HG02678 (cell line): Measurements from ENCODE around the gene SULT1A3.
A peak's percentile ranks its signal among the peaks of the same experiment; 100 is the strongest.
"Not testable (repeated sequence)": the region's sequence is repeated elsewhere in the genome, so short reads cannot be mapped to it uniquely, and the experiment has no call there.

Source experiments
- ATAC-seq: cut with Tn5 transposase; IDR thresholded peaks from one replicate; pipeline ENCODE4 v1.9.1; 2021; ENCODE audit warnings: mild to moderate bottlenecking, moderate library complexity; ENCODE audit not compliant: unreplicated experiment

The SULT1A3 gene

GRCh38 chr16:30199049-30199448, at the start of gene SULT1A3:
TSS of gene SULT1A3 (plus strand) at chr16:30199255. CDS start at chr16:30200729, 1,474 bp downstream.
- not testable (repeated sequence) for ATAC-seq

- ATAC-seq = no peak
Observed at GRCh38 chr16:30151091-30151490, 48.0 kb upstream of the SULT1A3 start.

- no peak for ATAC-seq
Observed at GRCh38 chr16:30152517-30152916, 46.5 kb upstream of the SULT1A3 start.

GRCh38 chr16:30155188-30155587, 43.9 kb upstream of the SULT1A3 start:
- no peak for ATAC-seq

- ATAC-seq = no peak
Observed at GRCh38 chr16:30157214-30157613, 41.8 kb upstream of the SULT1A3 start.

GRCh38 chr16:30163538-30163937, 35.5 kb upstream of the SULT1A3 start:
- ATAC-seq = no peak

GRCh38 chr16:30166202-30166902, 32.7 kb upstream of the SULT1A3 start:
- ATAC-seq = no peak

GRCh38 chr16:30168746-30169145, 30.3 kb upstream of the SULT1A3 start:
- not testable (repeated sequence) for ATAC-seq

GRCh38 chr16:30169416-30169815, 29.6 kb upstream of the SULT1A3 start:
- ATAC-seq = not testable (repeated sequence)

GRCh38 chr16:30170145-30170544, 28.9 kb upstream of the SULT1A3 start:
- ATAC-seq = not testable (repeated sequence)

- ATAC-seq = no peak
Observed at GRCh38 chr16:30173054-30173453, 26.0 kb upstream of the SULT1A3 start.

- not testable (repeated sequence) for ATAC-seq
Observed at GRCh38 chr16:30176876-30177275, 22.2 kb upstream of the SULT1A3 start.

GRCh38 chr16:30179195-30179594, 19.9 kb upstream of the SULT1A3 start:
- ATAC-seq = no peak

- ATAC-seq = no peak
Observed at GRCh38 chr16:30179931-30180330, 19.1 kb upstream of the SULT1A3 start.

GRCh38 chr16:30180741-30181140, 18.3 kb upstream of the SULT1A3 start:
- ATAC-seq = no peak

- ATAC-seq = peak; percentile 53
Observed at GRCh38 chr16:30183233-30184095, 15.6 kb upstream of the SULT1A3 start, which contains the start of gene CORO1A. TSS of gene CORO1A (plus strand) at chr16:30183602. CDS start at chr16:30185210, 1,608 bp downstream.

GRCh38 chr16:30184096-30184890, 14.8 kb upstream of the SULT1A3 start:
- ATAC-seq = peak; percentile 40

GRCh38 chr16:30184891-30185682, 14.0 kb upstream of the SULT1A3 start:
- no peak for ATAC-seq

- ATAC-seq = peak; percentile 44
Observed at GRCh38 chr16:30185683-30186421, 13.2 kb upstream of the SULT1A3 start.

GRCh38 chr16:30186444-30186781, 12.6 kb upstream of the SULT1A3 start:
- no peak for ATAC-seq
